Fibroblast of skin of back (primary cell): ENCODE measurements around the gene RAPH1.
"Not testable (repeated sequence)": the region's sequence is repeated elsewhere in the genome, so short reads cannot be mapped to it uniquely, and the experiment has no call there.

ENCODE experiments used
- DNase-seq: peaks from one replicate; pipeline ENCODE4 v3.0.0-alpha.2; 2013

Gene RAPH1

GRCh38 chr2:203543898-203544328 is 8.8 kb upstream of the RAPH1 start:
- no peak for DNase-seq

GRCh38 chr2:203540598-203540997 is 5.5 kb upstream of the RAPH1 start:
- not testable (repeated sequence) for DNase-seq

- not testable (repeated sequence) for DNase-seq
These were observed 3.1 kb upstream of the RAPH1 start for GRCh38 chr2:203538237-203538636.

GRCh38 chr2:203536586-203536951 is 1.5 kb upstream of the RAPH1 start:
- not testable (repeated sequence) for DNase-seq

GRCh38 chr2:203535784-203536585 is 884 bp upstream of the RAPH1 start:
- DNase-seq: peak; percentile 26

- peak; percentile 17 for DNase-seq
These were observed 452 bp downstream of the RAPH1 start for GRCh38 chr2:203534621-203535077.

- peak; percentile 76 for DNase-seq
These were observed 1.2 kb downstream of the RAPH1 start for GRCh38 chr2:203533676-203534591.

- DNase-seq: peak; percentile 44
These were observed 2.0 kb downstream of the RAPH1 start for GRCh38 chr2:203532957-203533658.

- no peak for DNase-seq
These were observed 7.4 kb downstream of the RAPH1 start for GRCh38 chr2:203527719-203528118.

- not testable (repeated sequence) for DNase-seq
These were observed 21.8 kb downstream of the RAPH1 start for GRCh38 chr2:203513268-203513667.

- no peak for DNase-seq
These were observed 24.2 kb downstream of the RAPH1 start for GRCh38 chr2:203510941-203511305.

GRCh38 chr2:203510256-203510940 is 24.7 kb downstream of the RAPH1 start:
- DNase-seq: no peak

GRCh38 chr2:203503460-203503859 is 31.6 kb downstream of the RAPH1 start:
- not testable (repeated sequence) for DNase-seq

GRCh38 chr2:203501873-203502272 is 33.2 kb downstream of the RAPH1 start:
- DNase-seq: no peak

- no peak for DNase-seq
These were observed 34.1 kb downstream of the RAPH1 start for GRCh38 chr2:203500951-203501350.

- no peak for DNase-seq
These were observed 34.8 kb downstream of the RAPH1 start for GRCh38 chr2:203500297-203500696.

- peak; percentile 67 for DNase-seq
These were observed 36.9 kb downstream of the RAPH1 start for GRCh38 chr2:203498161-203498560.

- DNase-seq: no peak
These were observed 42.1 kb downstream of the RAPH1 start for GRCh38 chr2:203492965-203493364.

GRCh38 chr2:203490391-203490790 is 44.7 kb downstream of the RAPH1 start:
- DNase-seq: no peak

GRCh38 chr2:203489531-203489930 is 45.6 kb downstream of the RAPH1 start:
- DNase-seq: no peak

- DNase-seq: peak; percentile 27
These were observed 50.6 kb downstream of the RAPH1 start for GRCh38 chr2:203484266-203485112.
